GM12865 (cell line): ENCODE measurements around the gene CYFIP2.

Experiments
- DNase-seq: peaks from one replicate; pipeline ENCODE4 v3.0.0; 2010; ENCODE audit warnings: low read depth
- H3K4me3 ChIP-seq: 2 replicates; pipeline ENCODE4 v1.5.1; 2011; ENCODE audit warnings: mild to moderate bottlenecking, low read depth, low read length, control low read depth
- CTCF ChIP-seq: IDR thresholded peaks from 2 replicates; pipeline ENCODE4 v1.5.1; 2011; ENCODE audit warnings: low read length, control low read depth, low read depth, inconsistent platforms; ENCODE audit not compliant: insufficient read depth; ENCODE audit errors: missing control alignments

CYFIP2 gene

GRCh38 chr5:157362012-157362411 is 96.1 kb downstream of the CYFIP2 start:
- H3K4me3 ChIP-seq = no peak overlapping the region
- no peak for DNase-seq
- no peak for TF ChIP-seq CTCF

GRCh38 chr5:157362502-157362901 is 96.6 kb downstream of the CYFIP2 start:
- no peak for DNase-seq
- no peak for TF ChIP-seq CTCF
- H3K4me3 ChIP-seq = no peak overlapping the region

- H3K4me3 ChIP-seq = no peak overlapping the region
- TF ChIP-seq CTCF = no peak
- no peak for DNase-seq
Measured at GRCh38 chr5:157362982-157363381, 97.1 kb downstream of the CYFIP2 start.

- TF ChIP-seq CTCF = no peak
Measured at GRCh38 chr5:157365732-157366131, 99.8 kb downstream of the CYFIP2 start.

GRCh38 chr5:157366741-157367674 is 101.1 kb downstream of the CYFIP2 start:
- TF ChIP-seq CTCF = no peak
- DNase-seq = peak; percentile 9
- H3K4me3 ChIP-seq = no peak overlapping the region

More at GRCh38 chr5:157365732-157366131, 99.8 kb downstream of the CYFIP2 start:
- DNase-seq = no peak
- no peak overlapping the region for H3K4me3 ChIP-seq

- no peak for TF ChIP-seq CTCF
- DNase-seq = no peak
- no peak overlapping the region for H3K4me3 ChIP-seq
Measured at GRCh38 chr5:157369507-157369906, 103.6 kb downstream of the CYFIP2 start.
